Mesothelial cell of epicardium (in vitro differentiated cells): ENCODE data around the gene GRIP1. TPM values are rescaled to one million over a fixed set of nuclear protein-coding genes. Genes with fewer than 3 reads are reported as not detected.

ENCODE experiments used
- DNase-seq, 2 experiments: peaks; one replicate each; pipeline ENCODE4 v3.0.0; 2021; ENCODE audit warnings: low spot score in 2 of 2; ENCODE audit not compliant: unreplicated experiment in 2 of 2
- H3K27ac Mint-ChIP-seq: 2 replicates; pipeline ENCODE4 v1.8.0; 2021; ENCODE audit warnings: mixed read lengths
- H3K27me3 Mint-ChIP-seq: 2 replicates; pipeline ENCODE4 v1.8.0; 2021; ENCODE audit warnings: low read depth, mixed read lengths
- H3K36me3 Mint-ChIP-seq: 2 replicates; pipeline ENCODE4 v1.8.0; 2021; ENCODE audit warnings: mixed read lengths
- H3K4me1 Mint-ChIP-seq: 2 replicates; pipeline ENCODE4 v1.8.0; 2021; ENCODE audit warnings: mixed read lengths
- H3K4me3 Mint-ChIP-seq: 2 replicates; pipeline ENCODE4 v1.8.0; 2021; ENCODE audit warnings: mild to moderate bottlenecking, moderate library complexity, mixed read lengths
- H3K9me3 Mint-ChIP-seq: 2 replicates; pipeline ENCODE4 v1.8.0; 2021; ENCODE audit warnings: mixed read lengths
- total RNA-seq: library from RNA; stranded (reverse); gene quantifications from 3 replicates; pipeline ENCODE4 v1.2.1, GENCODE V29; 2021
- TF ChIP-seq, protein P1 (sequence below): fragments of 200-600 bp; sonication (generic); IDR thresholded peaks from one replicate; pipeline ENCODE4 v1.5.0; 2021; ENCODE audit warnings: antibody characterized with exemption; ENCODE audit not compliant: unreplicated experiment

The GRIP1 gene
- total RNA-seq, 1 donor from 2014 or later, result 89.3 TPM

DNA sequence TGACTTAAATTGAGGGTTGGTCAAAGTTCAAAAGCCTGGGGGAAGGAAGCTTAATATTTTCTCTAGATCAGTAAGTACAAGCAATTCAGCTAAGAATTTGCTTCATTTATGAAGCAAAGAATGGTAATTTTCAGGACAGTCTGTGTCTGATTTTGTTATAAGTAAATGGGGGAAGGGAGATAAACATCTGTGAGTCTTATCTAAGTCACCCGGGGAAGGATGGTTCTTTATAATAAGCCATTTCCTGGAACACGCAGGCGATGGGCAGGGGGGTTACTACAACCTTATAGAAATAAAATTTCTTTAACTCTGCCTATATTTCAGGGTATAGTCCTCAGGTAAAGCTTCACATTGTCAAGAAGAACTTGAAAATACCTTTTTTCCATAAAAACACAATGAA lies 333.7 kb downstream of the GRIP1 start:
- Mint-ChIP-seq H3K27ac (peak overlapping the region; percentile 18), H3K4me1 (no peaks in the 10 kb centered on the region)

DNA sequence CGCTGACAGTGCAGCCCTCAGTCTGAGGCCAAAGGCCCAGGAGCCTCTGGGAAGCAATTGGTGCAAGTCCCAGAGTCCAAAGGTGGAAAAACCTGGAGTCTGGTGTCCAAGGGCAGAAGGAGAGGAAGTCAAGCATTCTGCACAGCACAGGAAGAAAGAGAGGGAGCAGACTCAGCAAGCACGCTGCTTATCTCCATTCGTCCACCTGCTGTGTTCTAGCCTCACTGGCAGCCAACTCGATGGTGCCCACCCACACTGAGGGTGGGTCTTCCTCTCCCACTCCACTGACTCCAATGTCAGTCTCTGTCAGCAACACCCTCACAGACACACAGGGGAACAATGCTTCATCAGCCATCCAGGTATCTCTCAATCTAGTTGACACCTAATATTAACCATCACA lies 337.8 kb downstream of the GRIP1 start:
- H3K27ac Mint-ChIP-seq, result no peak overlapping the region
- no peaks in the 10 kb centered on the region for H3K4me1 Mint-ChIP-seq
- H3K27me3 Mint-ChIP-seq, result no peaks in the 10 kb centered on the region
- peaks cover 42% of the 10 kb centered on the region for H3K9me3 Mint-ChIP-seq
- no peak overlapping the region for H3K4me3 Mint-ChIP-seq
- H3K36me3 Mint-ChIP-seq, result peaks cover 67% of the 10 kb centered on the region
- DNase-seq, result no peak
- TF ChIP-seq, protein P1, sequence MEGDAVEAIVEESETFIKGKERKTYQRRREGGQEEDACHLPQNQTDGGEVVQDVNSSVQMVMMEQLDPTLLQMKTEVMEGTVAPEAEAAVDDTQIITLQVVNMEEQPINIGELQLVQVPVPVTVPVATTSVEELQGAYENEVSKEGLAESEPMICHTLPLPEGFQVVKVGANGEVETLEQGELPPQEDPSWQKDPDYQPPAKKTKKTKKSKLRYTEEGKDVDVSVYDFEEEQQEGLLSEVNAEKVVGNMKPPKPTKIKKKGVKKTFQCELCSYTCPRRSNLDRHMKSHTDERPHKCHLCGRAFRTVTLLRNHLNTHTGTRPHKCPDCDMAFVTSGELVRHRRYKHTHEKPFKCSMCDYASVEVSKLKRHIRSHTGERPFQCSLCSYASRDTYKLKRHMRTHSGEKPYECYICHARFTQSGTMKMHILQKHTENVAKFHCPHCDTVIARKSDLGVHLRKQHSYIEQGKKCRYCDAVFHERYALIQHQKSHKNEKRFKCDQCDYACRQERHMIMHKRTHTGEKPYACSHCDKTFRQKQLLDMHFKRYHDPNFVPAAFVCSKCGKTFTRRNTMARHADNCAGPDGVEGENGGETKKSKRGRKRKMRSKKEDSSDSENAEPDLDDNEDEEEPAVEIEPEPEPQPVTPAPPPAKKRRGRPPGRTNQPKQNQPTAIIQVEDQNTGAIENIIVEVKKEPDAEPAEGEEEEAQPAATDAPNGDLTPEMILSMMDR, result no peak

More for the DNA sequence above, 333.7 kb downstream of the GRIP1 start:
- peaks cover 35% of the 10 kb centered on the region for H3K9me3 Mint-ChIP-seq
- H3K27me3 Mint-ChIP-seq, result no peaks in the 10 kb centered on the region
- peaks cover 76% of the 10 kb centered on the region for H3K36me3 Mint-ChIP-seq
- no peak for DNase-seq
- TF ChIP-seq, protein P1, result no peak
- H3K4me3 Mint-ChIP-seq, result no peak overlapping the region

DNA sequence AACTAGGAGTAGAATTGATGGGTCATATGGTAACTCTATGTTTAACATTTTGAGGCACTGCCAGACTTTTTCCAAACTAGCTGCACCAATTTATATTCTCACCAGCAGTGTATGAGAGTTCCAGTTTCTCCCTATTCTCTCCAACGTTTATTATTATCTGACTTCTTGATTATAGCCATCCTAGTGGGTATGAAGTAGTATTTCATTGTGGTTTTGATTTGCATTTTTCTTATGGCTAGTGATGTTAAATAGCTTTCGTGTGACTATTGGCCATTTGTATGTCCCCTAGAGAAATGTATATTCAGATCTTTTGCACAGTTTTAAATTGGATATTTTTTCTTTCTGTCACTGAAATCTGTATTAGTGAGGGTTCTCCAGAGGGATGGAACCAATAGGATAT lies 338.7 kb downstream of the GRIP1 start:
- no peaks in the 10 kb centered on the region for H3K4me1 Mint-ChIP-seq
- no peaks in the 10 kb centered on the region for H3K27me3 Mint-ChIP-seq
- H3K9me3 Mint-ChIP-seq, result peaks cover 40% of the 10 kb centered on the region
- no peak overlapping the region for H3K27ac Mint-ChIP-seq
- TF ChIP-seq, protein P1, result no peak
- peaks cover 58% of the 10 kb centered on the region for H3K36me3 Mint-ChIP-seq
- H3K4me3 Mint-ChIP-seq, result no peak overlapping the region
- no peak for DNase-seq

DNA sequence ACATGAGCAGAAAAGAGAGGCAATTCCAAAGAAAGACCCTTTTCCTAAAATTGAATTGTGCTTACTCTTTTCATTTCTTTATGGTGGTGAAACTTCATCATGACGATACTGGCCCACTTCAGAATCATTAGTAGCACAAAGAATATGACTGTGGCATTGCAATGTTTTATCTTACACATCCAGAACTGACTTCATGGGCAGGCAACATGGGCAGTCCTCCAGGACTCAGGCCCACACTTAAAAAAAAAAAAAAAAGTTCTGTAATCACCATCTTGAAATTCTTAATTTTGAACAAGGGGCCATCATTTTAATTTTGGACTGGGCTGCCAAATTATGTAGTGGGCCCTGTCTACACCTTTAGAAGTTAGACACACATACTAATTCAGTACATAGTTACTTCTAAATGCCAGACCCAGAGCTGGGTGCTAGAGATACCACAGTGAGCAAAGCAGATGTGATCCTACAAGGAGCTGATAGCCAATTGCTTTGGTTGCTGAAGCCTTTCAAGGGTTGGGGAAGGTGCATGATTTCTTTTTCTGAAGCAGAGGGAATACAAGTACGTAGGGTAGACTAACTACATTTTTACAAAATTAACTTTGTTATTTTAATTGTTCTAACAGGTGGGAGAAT lies 341.4 kb downstream of the GRIP1 start:
- H3K4me3 Mint-ChIP-seq, result no peak overlapping the region
- peaks cover 47% of the 10 kb centered on the region for H3K36me3 Mint-ChIP-seq
- no peak overlapping the region for H3K27ac Mint-ChIP-seq
- no peak for DNase-seq
- no peaks in the 10 kb centered on the region for H3K4me1 Mint-ChIP-seq
- peaks cover 24% of the 10 kb centered on the region for H3K9me3 Mint-ChIP-seq
- TF ChIP-seq, protein P1, result no peak
- H3K27me3 Mint-ChIP-seq, result no peaks in the 10 kb centered on the region

DNA sequence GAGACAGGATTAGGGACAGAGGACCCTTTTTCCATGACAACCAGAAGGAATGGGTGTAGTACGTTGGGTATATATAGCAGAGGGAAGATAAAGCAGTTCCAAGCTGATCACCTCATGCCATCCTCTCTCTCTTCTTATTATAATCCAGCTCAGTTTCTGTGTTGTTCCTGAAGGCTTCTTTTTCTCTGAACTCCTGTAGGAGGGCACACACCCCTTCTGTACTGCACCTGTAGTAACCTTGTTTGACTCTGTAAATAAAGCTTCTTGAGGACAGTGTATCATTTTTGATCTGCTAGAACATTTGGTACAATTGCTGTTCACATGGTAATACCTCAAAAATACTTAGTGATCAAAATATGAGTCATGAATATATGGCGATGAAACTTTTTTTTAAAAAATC lies 343.1 kb downstream of the GRIP1 start:
- TF ChIP-seq, protein P1, result no peak
- DNase-seq, result no peak
- Mint-ChIP-seq H3K9me3 (peaks cover 10% of the 10 kb centered on the region), H3K27ac (no peak overlapping the region), H3K36me3 (peaks cover 46% of the 10 kb centered on the region), H3K4me1 (no peaks in the 10 kb centered on the region), H3K4me3 (no peak overlapping the region), H3K27me3 (no peaks in the 10 kb centered on the region)
